Osteocyte (in vitro differentiated cells): Measurements from ENCODE around the gene FKBP8. TPM values are rescaled to one million over a fixed set of nuclear protein-coding genes. Genes with fewer than 3 reads are reported as not detected.
A peak's percentile ranks its signal among the peaks of the same experiment; 100 is the strongest.

Experiments used
- DNase-seq: peaks from one replicate; pipeline ENCODE4 v3.0.0; 2021; ENCODE audit warnings: mixed read lengths; ENCODE audit not compliant: unreplicated experiment; ENCODE audit errors: extremely low spot score
- H3K27ac Mint-ChIP-seq: one replicate; pipeline ENCODE4 v1.8.0; 2021; ENCODE audit warnings: mild to moderate bottlenecking, mixed read lengths; ENCODE audit not compliant: unreplicated experiment
- H3K27me3 Mint-ChIP-seq: one replicate; pipeline ENCODE4 v1.8.0; 2021; ENCODE audit warnings: mixed read lengths; ENCODE audit not compliant: unreplicated experiment
- H3K36me3 Mint-ChIP-seq: one replicate; pipeline ENCODE4 v1.8.0; 2021; ENCODE audit warnings: mixed read lengths; ENCODE audit not compliant: unreplicated experiment
- H3K4me1 Mint-ChIP-seq: one replicate; pipeline ENCODE4 v1.8.0; 2021; ENCODE audit warnings: mixed read lengths; ENCODE audit not compliant: unreplicated experiment
- H3K4me3 Mint-ChIP-seq: one replicate; pipeline ENCODE4 v1.8.0; 2021; ENCODE audit warnings: mild to moderate bottlenecking, moderate library complexity, mixed read lengths; ENCODE audit not compliant: unreplicated experiment
- H3K9me3 Mint-ChIP-seq: one replicate; pipeline ENCODE4 v1.8.0; 2021; ENCODE audit warnings: mixed read lengths; ENCODE audit not compliant: unreplicated experiment
- total RNA-seq: library from RNA; stranded (reverse); gene quantifications from 2 replicates; pipeline ENCODE4 v1.2.1, GENCODE V29; 2021
- TF ChIP-seq, protein P1 (sequence below): fragments of 200-600 bp; sonication (generic); IDR thresholded peaks from 2 replicates; pipeline ENCODE4 v1.5.0; 2021; ENCODE audit warnings: antibody characterized with exemption, mild to moderate bottlenecking, moderate library complexity

The FKBP8 gene
- total RNA-seq, 1 donor from 2014 or later: 242 TPM

DNA sequence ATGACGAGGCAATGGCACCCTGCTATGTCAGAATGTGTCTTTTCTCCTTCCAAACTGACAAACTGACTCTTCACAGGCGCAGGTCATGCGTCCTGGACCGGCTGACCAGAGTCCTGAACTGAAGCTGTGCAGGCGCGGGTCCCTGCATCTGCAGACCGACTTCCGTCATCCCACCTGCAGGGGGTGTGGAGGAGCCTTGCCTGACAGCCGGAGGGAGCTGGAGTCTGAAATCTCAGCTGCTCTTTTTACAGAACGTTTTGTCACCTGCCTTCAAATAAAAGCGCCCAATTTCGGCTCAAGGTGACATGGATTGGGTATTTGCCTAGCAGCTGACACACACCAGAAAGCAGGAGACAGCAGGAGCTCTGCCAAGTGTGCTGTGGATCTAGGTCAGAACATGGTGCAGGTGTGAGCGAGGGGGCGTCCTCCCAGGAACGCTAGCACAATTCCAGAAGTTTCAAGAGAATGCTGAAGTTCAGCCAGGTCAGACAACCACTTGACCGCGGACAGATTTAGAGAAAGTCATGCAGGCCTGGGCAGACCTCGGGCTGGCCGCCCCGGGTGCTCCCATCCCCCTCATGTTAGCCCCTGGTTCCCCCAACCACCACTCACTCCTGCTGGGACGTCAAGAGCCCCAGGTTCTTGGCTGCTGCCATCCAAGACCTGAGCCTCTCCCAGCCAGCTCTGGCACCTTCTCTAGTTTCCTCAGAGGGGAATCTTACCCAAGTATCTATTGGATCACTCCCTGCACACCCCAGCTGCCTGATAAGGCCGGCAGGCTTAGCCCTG is 54.3 kb downstream of the FKBP8 start:
- TF ChIP-seq, protein P1, sequence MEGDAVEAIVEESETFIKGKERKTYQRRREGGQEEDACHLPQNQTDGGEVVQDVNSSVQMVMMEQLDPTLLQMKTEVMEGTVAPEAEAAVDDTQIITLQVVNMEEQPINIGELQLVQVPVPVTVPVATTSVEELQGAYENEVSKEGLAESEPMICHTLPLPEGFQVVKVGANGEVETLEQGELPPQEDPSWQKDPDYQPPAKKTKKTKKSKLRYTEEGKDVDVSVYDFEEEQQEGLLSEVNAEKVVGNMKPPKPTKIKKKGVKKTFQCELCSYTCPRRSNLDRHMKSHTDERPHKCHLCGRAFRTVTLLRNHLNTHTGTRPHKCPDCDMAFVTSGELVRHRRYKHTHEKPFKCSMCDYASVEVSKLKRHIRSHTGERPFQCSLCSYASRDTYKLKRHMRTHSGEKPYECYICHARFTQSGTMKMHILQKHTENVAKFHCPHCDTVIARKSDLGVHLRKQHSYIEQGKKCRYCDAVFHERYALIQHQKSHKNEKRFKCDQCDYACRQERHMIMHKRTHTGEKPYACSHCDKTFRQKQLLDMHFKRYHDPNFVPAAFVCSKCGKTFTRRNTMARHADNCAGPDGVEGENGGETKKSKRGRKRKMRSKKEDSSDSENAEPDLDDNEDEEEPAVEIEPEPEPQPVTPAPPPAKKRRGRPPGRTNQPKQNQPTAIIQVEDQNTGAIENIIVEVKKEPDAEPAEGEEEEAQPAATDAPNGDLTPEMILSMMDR: peak; percentile 35
- Mint-ChIP-seq H3K4me1 (peaks cover 43% of the 10 kb centered on the region), H3K27ac (no peak overlapping the region), H3K36me3 (no peaks in the 10 kb centered on the region), H3K9me3 (no peaks in the 10 kb centered on the region), H3K27me3 (no peaks in the 10 kb centered on the region), H3K4me3 (no peak overlapping the region)
- DNase-seq: no peak

DNA sequence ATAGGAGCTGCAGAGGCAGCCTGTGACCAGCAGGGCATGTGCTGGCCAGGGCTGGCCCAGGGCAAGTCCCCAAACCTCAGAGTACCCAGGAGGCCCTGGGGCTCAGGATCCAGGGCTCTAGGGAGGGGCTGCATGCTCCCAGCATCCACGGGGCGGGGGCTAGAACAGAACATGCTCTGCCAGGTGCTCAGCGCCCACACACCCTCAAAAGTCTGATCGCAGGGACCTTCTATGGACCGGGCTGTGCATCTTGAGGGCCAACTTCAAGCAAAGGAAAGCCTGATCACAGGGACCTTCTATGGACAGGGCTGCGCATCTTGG is 55.0 kb downstream of the FKBP8 start:
- H3K27ac Mint-ChIP-seq: peak overlapping the region; percentile 50
- TF ChIP-seq, protein P1: peak; percentile 29
- no peak overlapping the region for H3K4me3 Mint-ChIP-seq
- H3K27me3 Mint-ChIP-seq: no peaks in the 10 kb centered on the region
- H3K4me1 Mint-ChIP-seq: peaks cover 45% of the 10 kb centered on the region
- no peaks in the 10 kb centered on the region for H3K36me3 Mint-ChIP-seq
- H3K9me3 Mint-ChIP-seq: no peaks in the 10 kb centered on the region
- DNase-seq: no peak

DNA sequence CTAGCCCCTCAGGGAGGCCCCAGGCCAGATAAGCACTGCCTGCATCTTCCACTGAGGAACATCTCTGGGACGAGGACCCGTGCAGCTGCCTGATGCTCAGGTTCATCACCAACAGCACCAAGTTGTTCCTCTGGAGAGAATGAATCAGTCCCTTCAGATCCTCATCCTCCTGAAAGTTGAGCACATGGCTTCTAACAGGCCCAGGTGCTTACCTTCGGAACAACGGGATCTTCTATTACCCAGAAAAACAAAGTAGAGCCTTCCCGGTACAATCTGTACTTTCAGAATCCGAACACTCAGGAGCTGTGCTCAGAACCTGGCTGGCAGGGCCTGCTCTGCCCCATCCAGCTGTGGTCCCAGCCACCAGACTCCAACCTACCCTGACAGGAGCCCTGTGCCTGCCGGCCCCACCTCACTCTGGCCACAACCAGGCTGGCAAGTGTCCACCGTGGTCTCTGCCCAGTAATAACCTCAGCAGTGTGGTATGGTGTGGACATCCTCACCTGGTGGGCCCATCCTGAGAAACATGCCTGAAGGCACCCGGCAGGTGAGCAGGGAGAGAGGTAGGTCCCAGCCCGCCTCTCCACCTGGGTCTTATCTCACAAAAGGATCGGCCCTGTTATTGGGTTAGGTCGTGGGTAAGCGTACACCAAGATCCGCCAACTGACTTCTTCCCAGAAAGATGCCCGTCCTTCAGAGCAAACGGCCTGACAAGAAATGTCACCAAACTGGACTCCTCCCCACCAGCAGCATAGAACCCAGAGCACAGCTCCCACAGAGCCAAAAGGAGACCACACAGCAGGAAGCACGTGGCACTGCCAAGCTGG is 55.6 kb downstream of the FKBP8 start:
- H3K27ac Mint-ChIP-seq: peak overlapping the region; percentile 50
- no peak for DNase-seq
- no peaks in the 10 kb centered on the region for H3K27me3 Mint-ChIP-seq
- no peaks in the 10 kb centered on the region for H3K36me3 Mint-ChIP-seq
- TF ChIP-seq, protein P1: no peak
- no peak overlapping the region for H3K4me3 Mint-ChIP-seq
- H3K9me3 Mint-ChIP-seq: no peaks in the 10 kb centered on the region
- peaks cover 50% of the 10 kb centered on the region for H3K4me1 Mint-ChIP-seq

DNA sequence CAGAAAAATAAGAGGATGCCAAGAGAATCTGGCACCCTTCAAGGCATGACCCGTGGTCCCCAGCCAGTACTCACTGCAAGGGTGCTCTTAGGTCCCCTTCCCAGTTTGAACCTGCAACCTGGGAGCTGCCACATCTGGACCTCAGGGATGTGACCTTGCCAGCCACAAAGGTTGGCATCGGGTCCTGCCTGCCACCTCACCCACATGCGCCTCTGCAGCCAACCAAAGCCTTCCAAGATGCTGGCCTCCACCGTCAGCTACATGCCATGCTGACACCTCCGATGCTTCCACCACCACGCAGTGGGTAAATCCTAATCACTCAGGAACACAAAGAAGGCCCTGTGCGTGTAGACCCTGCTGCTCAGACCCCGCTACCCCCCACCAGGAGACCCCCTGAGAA is 56.6 kb downstream of the FKBP8 start:
- peak overlapping the region; percentile 81 for H3K27ac Mint-ChIP-seq
- no peak overlapping the region for H3K4me3 Mint-ChIP-seq
- no peaks in the 10 kb centered on the region for H3K9me3 Mint-ChIP-seq
- DNase-seq: no peak
- TF ChIP-seq, protein P1: no peak
- no peaks in the 10 kb centered on the region for H3K36me3 Mint-ChIP-seq
- H3K4me1 Mint-ChIP-seq: peaks cover 46% of the 10 kb centered on the region
- H3K27me3 Mint-ChIP-seq: no peaks in the 10 kb centered on the region

DNA sequence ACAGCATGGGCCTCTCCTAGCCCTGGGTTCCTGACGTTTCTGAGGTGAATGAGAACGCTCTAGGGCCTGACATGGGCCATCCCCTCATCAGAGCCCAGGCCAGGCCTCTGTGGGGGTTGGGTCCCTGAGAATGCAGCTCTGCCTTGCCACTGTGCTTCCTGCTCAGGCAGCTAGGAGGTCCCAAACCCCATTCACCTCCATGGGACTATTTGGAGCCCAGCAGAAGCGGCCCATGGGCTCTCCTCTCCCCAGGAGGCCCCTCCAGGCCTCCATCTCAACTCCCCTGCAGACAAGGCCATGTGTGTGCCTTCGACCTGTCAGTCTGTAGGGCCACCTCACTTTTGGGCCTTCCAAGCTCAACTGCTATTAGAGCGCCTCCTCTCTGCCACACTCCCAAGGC is 58.4 kb downstream of the FKBP8 start:
- H3K36me3 Mint-ChIP-seq: no peaks in the 10 kb centered on the region
- peak overlapping the region; percentile 81 for H3K27ac Mint-ChIP-seq
- H3K9me3 Mint-ChIP-seq: no peaks in the 10 kb centered on the region
- H3K4me1 Mint-ChIP-seq: peaks cover 55% of the 10 kb centered on the region
- H3K4me3 Mint-ChIP-seq: no peak overlapping the region
- DNase-seq: no peak
- no peaks in the 10 kb centered on the region for H3K27me3 Mint-ChIP-seq
- TF ChIP-seq, protein P1: no peak
